ENCODE data around the gene B4GALNT3. TPM values are rescaled to one million over a fixed set of nuclear protein-coding genes. Genes with fewer than 3 reads are reported as not detected.

The B4GALNT3 gene
- total RNA-seq, 3 donors from 2014 or later (not counting 1 experiment from before 2014, with no cell fraction given): 0.93 to 4.2 TPM; not detected in 1

- Histone ChIP-seq H3K4me3 (ENCODE audit: low read length) (no peak overlapping the region), H3K27ac (ENCODE audit: low read length) (no peak overlapping the region), H3K9me3 (ENCODE audit: control insufficient read depth, insufficient read depth, low read length) (no peaks in the 10 kb centered on the region), H3K4me1 (ENCODE audit: control insufficient read depth, insufficient read depth, low read length) (no peaks in the 10 kb centered on the region), H3K36me3 (ENCODE audit: control insufficient read depth, insufficient read depth, low read length) (no peaks in the 10 kb centered on the region), H3K27me3 (ENCODE audit: control insufficient read depth, insufficient read depth, low read length) (peaks cover 2% of the 10 kb centered on the region)
- no peaks in the 10 kb centered on the region for H3K9me3 Mint-ChIP-seq
- intact Hi-C loops (cut with micrococcal nuclease): no loop called here
- no peaks in the 10 kb centered on the region for H3K4me1 Mint-ChIP-seq
- H3K27me3 Mint-ChIP-seq (ENCODE audit: low read depth in 2 of 2): peaks cover 15 to 48% of the 10 kb centered on the region in 2 donors
- H3K36me3 Mint-ChIP-seq: no peaks in the 10 kb centered on the region
- H3K27ac Mint-ChIP-seq: no peak overlapping the region
- TF ChIP-seq CTCF (IDR thresholded peaks at IDR 0.05): no peak
- DNase-seq (no peak), ATAC-seq (no peak)
- no peak overlapping the region for H3K4me3 Mint-ChIP-seq
Measured at GRCh38 chr12:490260-490659, 30.5 kb downstream of the B4GALNT3 start.

DNA sequence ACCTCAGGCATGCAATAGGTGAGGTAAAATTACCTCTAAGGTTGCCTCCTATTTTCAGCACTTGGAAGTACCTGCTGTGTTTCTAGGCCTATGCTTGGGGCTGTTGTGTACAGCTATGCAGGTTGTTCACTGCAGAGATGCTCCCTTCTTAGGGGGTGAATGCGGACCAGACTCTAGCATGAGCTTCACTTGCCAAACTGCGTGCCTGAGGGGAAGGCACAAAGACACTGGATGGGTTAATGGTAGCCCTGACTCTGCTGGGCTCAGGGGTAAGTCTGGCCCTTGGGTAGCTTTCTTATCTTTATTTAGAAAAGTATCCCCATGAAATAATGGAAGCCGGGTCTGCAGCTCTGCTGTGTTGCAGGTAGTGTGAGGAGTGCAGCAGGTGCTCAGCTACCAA is 35.7 kb downstream of the B4GALNT3 start:
- peaks cover 0 to 6% of the 10 kb centered on the region in 2 donors for H3K4me1 Mint-ChIP-seq
- ATAC-seq (no peak), DNase-seq (no peak)
- Histone ChIP-seq H3K27ac (ENCODE audit: low read length) (no peak overlapping the region), H3K4me1 (ENCODE audit: control insufficient read depth, insufficient read depth, low read length) (no peaks in the 10 kb centered on the region), H3K4me3 (ENCODE audit: low read length) (no peak overlapping the region), H3K9me3 (ENCODE audit: control insufficient read depth, insufficient read depth, low read length) (no peaks in the 10 kb centered on the region), H3K36me3 (ENCODE audit: control insufficient read depth, insufficient read depth, low read length) (no peaks in the 10 kb centered on the region), H3K27me3 (ENCODE audit: control insufficient read depth, insufficient read depth, low read length) (peaks cover 2% of the 10 kb centered on the region)
- no peak for TF ChIP-seq CTCF (IDR thresholded peaks at IDR 0.05)
- H3K27me3 Mint-ChIP-seq (ENCODE audit: low read depth in 2 of 2): peaks cover 10 to 12% of the 10 kb centered on the region in 2 donors
- no peak overlapping the region for H3K4me3 Mint-ChIP-seq
- intact Hi-C loops (cut with micrococcal nuclease): loop anchor here (5.0 kb wide), 1 partner anchor 33 kb away; no protein-coding TSS in a partner anchor
- 95% methylated on average over 3 of the region's 3 CpGs for WGBS (ENCODE audit: insufficient coverage)
- no peak overlapping the region for H3K27ac Mint-ChIP-seq
- no peaks in the 10 kb centered on the region for H3K36me3 Mint-ChIP-seq
- H3K9me3 Mint-ChIP-seq: no peaks in the 10 kb centered on the region

- ATAC-seq (no peak), DNase-seq (no peak)
- H3K36me3 Mint-ChIP-seq: no peaks in the 10 kb centered on the region
- no peaks in the 10 kb centered on the region for H3K4me1 ChIP-seq (ENCODE audit: control insufficient read depth, insufficient read depth, low read length)
- no peaks in the 10 kb centered on the region for H3K9me3 ChIP-seq (ENCODE audit: control insufficient read depth, insufficient read depth, low read length)
- H3K27me3 Mint-ChIP-seq (ENCODE audit: low read depth in 2 of 2): peaks cover 8 to 12% of the 10 kb centered on the region in 2 donors
- H3K27ac ChIP-seq (ENCODE audit: low read length): no peak overlapping the region
- no peaks in the 10 kb centered on the region for H3K9me3 Mint-ChIP-seq
- intact Hi-C loops (cut with micrococcal nuclease): loop anchor here (5.0 kb wide), 1 partner anchor 34 kb away; no protein-coding TSS in a partner anchor
- no peak overlapping the region for H3K4me3 Mint-ChIP-seq
- no peak overlapping the region for H3K4me3 ChIP-seq (ENCODE audit: low read length)
- no peak for TF ChIP-seq CTCF (IDR thresholded peaks at IDR 0.05)
- peaks cover 2% of the 10 kb centered on the region for H3K27me3 ChIP-seq (ENCODE audit: control insufficient read depth, insufficient read depth, low read length)
- no peaks in the 10 kb centered on the region for H3K36me3 ChIP-seq (ENCODE audit: control insufficient read depth, insufficient read depth, low read length)
- 91% methylated on average over 6 of the region's 11 CpGs for WGBS (ENCODE audit: insufficient coverage)
- H3K27ac Mint-ChIP-seq: no peak overlapping the region
- peaks cover 0 to 6% of the 10 kb centered on the region in 2 donors for H3K4me1 Mint-ChIP-seq
Measured at GRCh38 chr12:496736-497135, 37.0 kb downstream of the B4GALNT3 start.

- ATAC-seq (no peak), DNase-seq (no peak)
- H3K27me3 ChIP-seq (ENCODE audit: control insufficient read depth, insufficient read depth, low read length): peaks cover 2% of the 10 kb centered on the region
- no peak for TF ChIP-seq CTCF (IDR thresholded peaks at IDR 0.05)
- no peak overlapping the region for H3K4me3 Mint-ChIP-seq
- H3K36me3 ChIP-seq (ENCODE audit: control insufficient read depth, insufficient read depth, low read length): no peaks in the 10 kb centered on the region
- H3K36me3 Mint-ChIP-seq: no peaks in the 10 kb centered on the region
- H3K27ac ChIP-seq (ENCODE audit: low read length): no peak overlapping the region
- H3K9me3 ChIP-seq (ENCODE audit: control insufficient read depth, insufficient read depth, low read length): no peaks in the 10 kb centered on the region
- peaks cover 0 to 6% of the 10 kb centered on the region in 2 donors for H3K4me1 Mint-ChIP-seq
- no peak overlapping the region for H3K27ac Mint-ChIP-seq
- intact Hi-C loops (cut with micrococcal nuclease): loop anchor here (5.0 kb wide), 1 partner anchor 35 kb away; no protein-coding TSS in a partner anchor
- no peaks in the 10 kb centered on the region for H3K9me3 Mint-ChIP-seq
- 85% methylated on average over 9 of the region's 9 CpGs for WGBS (ENCODE audit: insufficient coverage)
- H3K4me3 ChIP-seq (ENCODE audit: low read length): no peak overlapping the region
- peaks cover 6 to 11% of the 10 kb centered on the region in 2 donors for H3K27me3 Mint-ChIP-seq (ENCODE audit: low read depth in 2 of 2)
- no peaks in the 10 kb centered on the region for H3K4me1 ChIP-seq (ENCODE audit: control insufficient read depth, insufficient read depth, low read length)
Measured at GRCh38 chr12:497501-498160, 37.9 kb downstream of the B4GALNT3 start.

Measured in natural killer cell (primary cell).